Panc1 (cell line): ENCODE data around the gene PRPS1L1. TPM values are rescaled to one million over a fixed set of nuclear protein-coding genes. Genes with fewer than 3 reads are reported as not detected.

Experiments
- ATAC-seq: fragments of 200-7000 bp; cut with Tn5 transposase; 2 replicates; pipeline ENCODE4 v1.9.1; 2020; ENCODE audit warnings: mild to moderate bottlenecking, moderate library complexity
- BruUV-seq: library from RNA; stranded (reverse); fragments of 400-500 nt; replicated peaks from 2 replicates; lab custom pipeline; 2021; lab: Mats Ljungman, UMichigan
- CTCF ChIA-PET: fragments of 300-600 bp; sonication (Branson Sonifier 250); formaldehyde crosslinking; loops from one replicate; lab custom pipeline; 2022; ENCODE audit warnings: antibody characterized with exemption; lab: Charles Lee
- POLR2A ChIA-PET: fragments of 300-600 bp; sonication (Branson Sonifier 250); formaldehyde crosslinking; loops from one replicate; lab custom pipeline; 2022; ENCODE audit warnings: antibody characterized with exemption; lab: Charles Lee
- DNase-seq: peaks from one replicate; pipeline ENCODE4 v3.0.0-alpha.2; 2010; ENCODE audit warnings: low read depth, low spot score
- H3K27ac ChIP-seq: 2 replicates; pipeline ENCODE4 v1.5.1; 2011; ENCODE audit warnings: mild to moderate bottlenecking, low read length, inconsistent platforms
- H3K27me3 ChIP-seq: fragments of 200-500 bp; sonication (Bioruptor generic); 2 replicates; pipeline ENCODE4 v1.6.0; 2014; ENCODE audit warnings: low read length, inconsistent platforms; ENCODE audit not compliant: control insufficient read depth, insufficient read depth
- H3K36me3 ChIP-seq: fragments of 200-500 bp; sonication (Bioruptor generic); 2 replicates; pipeline ENCODE4 v1.5.1; 2014; ENCODE audit warnings: inconsistent platforms, mild to moderate bottlenecking, low read length, moderate library complexity; ENCODE audit not compliant: control insufficient read depth, insufficient read depth
- H3K4me1 ChIP-seq: 2 replicates; pipeline ENCODE4 v1.5.1; 2011; ENCODE audit warnings: inconsistent platforms, mild to moderate bottlenecking, low read length, moderate library complexity; ENCODE audit not compliant: control insufficient read depth, insufficient read depth
- H3K4me3 ChIP-seq, 2 experiments: 2 replicates each; pipeline ENCODE4 v1.5.1; 2011 to 2012; ENCODE audit warnings: low read depth in 2 of 2, low read length in 2 of 2, mild to moderate bottlenecking in 2 of 2, inconsistent platforms in 1 of 2, moderate library complexity in 1 of 2
- H3K9me3 ChIP-seq: fragments of 200-500 bp; sonication (Bioruptor generic); 2 replicates; pipeline ENCODE4 v1.5.1; 2014; ENCODE audit warnings: low read depth, mild to moderate bottlenecking, inconsistent platforms, low read length, moderate library complexity; ENCODE audit not compliant: control insufficient read depth, insufficient read depth
- POLR2AphosphoS5 ChIP-seq: IDR thresholded peaks from 2 replicates; pipeline ENCODE4 v1.6.1; 2012; ENCODE audit warnings: mild to moderate bottlenecking, low read depth, low read length, moderate library complexity
- SIN3A ChIP-seq: IDR thresholded peaks from 2 replicates; pipeline ENCODE4 v1.6.1; 2012; ENCODE audit warnings: low read depth, mild to moderate bottlenecking, low read length, moderate library complexity, borderline replicate concordance; ENCODE audit not compliant: insufficient read depth
- TCF7L2 ChIP-seq: IDR thresholded peaks from 2 replicates; pipeline ENCODE4 v1.6.1; 2011; ENCODE audit warnings: mild to moderate bottlenecking, low read depth, low read length, inconsistent platforms
- in situ Hi-C: cut with HindIII; loops from 2 replicates; pipeline ENCODE4 v1.10.0; 2016; ENCODE audit warnings: low sequenced_read_pairs, low pct_unique_long_range_greater_than_20kb
- intact Hi-C: fragments of 100-400 bp; cut with micrococcal nuclease; formaldehyde crosslinking; loops from one replicate; pipeline ENCODE4 v1.10.0; 2022; ENCODE audit not compliant: unreplicated experiment
- total RNA-seq: library from RNA; stranded (reverse); gene quantifications from one replicate; pipeline ENCODE4 v1.2.1, GENCODE V29; 2021; ENCODE audit not compliant: unreplicated experiment
- TF ChIP-seq, protein P1 (sequence below), 2 experiments: IDR thresholded peaks; 2 replicates each; pipeline ENCODE4 v1.6.1; 2011 to 2012; ENCODE audit warnings: low read depth in 2 of 2, control low read depth in 1 of 2, low read length in 1 of 2, mild to moderate bottlenecking in 1 of 2, moderate library complexity in 1 of 2; ENCODE audit not compliant: insufficient read depth in 1 of 2
- TF ChIP-seq, protein P2 (sequence below): fragments of 450-650 bp; IDR thresholded peaks from 2 replicates; pipeline ENCODE4 v1.5.1; 2017; ENCODE audit warnings: mild to moderate bottlenecking

The PRPS1L1 gene
- total RNA-seq, 1 experiment from 2014 or later: not detected

DNA sequence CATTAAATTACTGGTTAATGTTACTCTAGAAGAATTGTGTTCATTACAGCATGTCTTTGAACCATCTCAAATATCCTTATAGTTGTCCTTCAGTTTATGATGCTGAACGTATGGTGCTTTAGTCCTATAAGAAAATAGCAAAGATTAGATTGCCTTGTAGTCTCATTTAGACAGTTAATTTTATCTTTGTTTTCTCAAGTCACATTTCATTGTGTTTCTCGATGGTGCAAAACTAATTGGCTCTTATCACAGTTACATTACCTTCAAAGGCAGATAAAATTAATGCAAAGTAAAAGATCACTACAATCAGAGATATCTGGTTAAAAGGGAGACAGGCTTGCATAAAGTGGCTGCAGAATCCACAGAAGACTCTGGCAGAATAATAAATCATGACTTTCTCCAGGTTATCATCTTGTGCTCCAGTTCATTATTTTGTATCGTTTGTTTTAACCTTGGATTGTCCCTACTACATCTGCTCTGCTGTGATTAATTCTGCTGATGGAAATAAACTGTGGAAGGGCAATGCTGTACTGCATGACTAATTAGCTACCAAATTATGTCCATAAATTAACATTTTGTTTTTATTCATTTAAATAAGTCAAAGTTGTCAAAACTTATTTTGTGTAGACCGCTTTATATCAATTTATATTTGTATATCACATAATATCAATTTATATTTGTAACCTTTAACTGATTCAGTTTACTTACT lies 24.2 kb downstream of the PRPS1L1 start:
- intact Hi-C loops: no loop called here
- TF ChIP-seq POLR2AphosphoS5: no peak

DNA sequence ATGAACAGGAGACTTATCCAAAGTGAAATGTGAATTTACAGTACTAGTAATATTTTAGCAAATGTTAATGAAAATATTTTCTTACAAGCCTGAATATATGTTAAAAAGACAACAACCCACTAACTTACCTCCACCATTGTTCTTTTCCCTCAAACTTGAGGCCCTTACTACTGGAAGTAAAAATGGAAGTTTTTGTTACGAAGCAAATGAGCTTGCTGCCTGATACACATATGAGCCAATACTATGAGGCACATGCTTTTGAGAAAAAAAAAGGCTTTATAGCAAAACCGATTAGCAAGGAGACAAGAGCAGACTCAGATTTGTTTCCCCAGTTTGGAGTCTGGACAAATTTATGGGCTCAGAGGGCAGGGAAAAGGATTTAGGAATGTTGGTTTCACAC lies 29.0 kb downstream of the PRPS1L1 start:
- no peak overlapping the region for H3K27ac ChIP-seq
- no peak overlapping the region for H3K4me3 ChIP-seq
- peaks cover 6% of the 10 kb centered on the region; the same call in 1 of the 2 replicates for H3K9me3 ChIP-seq
- CTCF ChIA-PET: no interaction called here
- peaks cover 2% of the 10 kb centered on the region; the same call in 1 of the 2 replicates for H3K27me3 ChIP-seq
- H3K4me1 ChIP-seq: no peaks in the 10 kb centered on the region
- ATAC-seq (no peak), DNase-seq (no peak)
- BruUV-seq: no TSS peak
- TF ChIP-seq SIN3A (no peak), TCF7L2 (no peak), POLR2AphosphoS5 (no peak)
- TF ChIP-seq, protein P1, sequence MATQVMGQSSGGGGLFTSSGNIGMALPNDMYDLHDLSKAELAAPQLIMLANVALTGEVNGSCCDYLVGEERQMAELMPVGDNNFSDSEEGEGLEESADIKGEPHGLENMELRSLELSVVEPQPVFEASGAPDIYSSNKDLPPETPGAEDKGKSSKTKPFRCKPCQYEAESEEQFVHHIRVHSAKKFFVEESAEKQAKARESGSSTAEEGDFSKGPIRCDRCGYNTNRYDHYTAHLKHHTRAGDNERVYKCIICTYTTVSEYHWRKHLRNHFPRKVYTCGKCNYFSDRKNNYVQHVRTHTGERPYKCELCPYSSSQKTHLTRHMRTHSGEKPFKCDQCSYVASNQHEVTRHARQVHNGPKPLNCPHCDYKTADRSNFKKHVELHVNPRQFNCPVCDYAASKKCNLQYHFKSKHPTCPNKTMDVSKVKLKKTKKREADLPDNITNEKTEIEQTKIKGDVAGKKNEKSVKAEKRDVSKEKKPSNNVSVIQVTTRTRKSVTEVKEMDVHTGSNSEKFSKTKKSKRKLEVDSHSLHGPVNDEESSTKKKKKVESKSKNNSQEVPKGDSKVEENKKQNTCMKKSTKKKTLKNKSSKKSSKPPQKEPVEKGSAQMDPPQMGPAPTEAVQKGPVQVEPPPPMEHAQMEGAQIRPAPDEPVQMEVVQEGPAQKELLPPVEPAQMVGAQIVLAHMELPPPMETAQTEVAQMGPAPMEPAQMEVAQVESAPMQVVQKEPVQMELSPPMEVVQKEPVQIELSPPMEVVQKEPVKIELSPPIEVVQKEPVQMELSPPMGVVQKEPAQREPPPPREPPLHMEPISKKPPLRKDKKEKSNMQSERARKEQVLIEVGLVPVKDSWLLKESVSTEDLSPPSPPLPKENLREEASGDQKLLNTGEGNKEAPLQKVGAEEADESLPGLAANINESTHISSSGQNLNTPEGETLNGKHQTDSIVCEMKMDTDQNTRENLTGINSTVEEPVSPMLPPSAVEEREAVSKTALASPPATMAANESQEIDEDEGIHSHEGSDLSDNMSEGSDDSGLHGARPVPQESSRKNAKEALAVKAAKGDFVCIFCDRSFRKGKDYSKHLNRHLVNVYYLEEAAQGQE (IDR thresholded peaks at IDR 0.05; ENCODE audit: insufficient read depth in 1 of 2, low read depth in 2 of 2, low read length in 1 of 2): no peak
- TF ChIP-seq, protein P2, sequence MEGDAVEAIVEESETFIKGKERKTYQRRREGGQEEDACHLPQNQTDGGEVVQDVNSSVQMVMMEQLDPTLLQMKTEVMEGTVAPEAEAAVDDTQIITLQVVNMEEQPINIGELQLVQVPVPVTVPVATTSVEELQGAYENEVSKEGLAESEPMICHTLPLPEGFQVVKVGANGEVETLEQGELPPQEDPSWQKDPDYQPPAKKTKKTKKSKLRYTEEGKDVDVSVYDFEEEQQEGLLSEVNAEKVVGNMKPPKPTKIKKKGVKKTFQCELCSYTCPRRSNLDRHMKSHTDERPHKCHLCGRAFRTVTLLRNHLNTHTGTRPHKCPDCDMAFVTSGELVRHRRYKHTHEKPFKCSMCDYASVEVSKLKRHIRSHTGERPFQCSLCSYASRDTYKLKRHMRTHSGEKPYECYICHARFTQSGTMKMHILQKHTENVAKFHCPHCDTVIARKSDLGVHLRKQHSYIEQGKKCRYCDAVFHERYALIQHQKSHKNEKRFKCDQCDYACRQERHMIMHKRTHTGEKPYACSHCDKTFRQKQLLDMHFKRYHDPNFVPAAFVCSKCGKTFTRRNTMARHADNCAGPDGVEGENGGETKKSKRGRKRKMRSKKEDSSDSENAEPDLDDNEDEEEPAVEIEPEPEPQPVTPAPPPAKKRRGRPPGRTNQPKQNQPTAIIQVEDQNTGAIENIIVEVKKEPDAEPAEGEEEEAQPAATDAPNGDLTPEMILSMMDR: no peak
- POLR2A ChIA-PET: no interaction called here
- H3K36me3 ChIP-seq: no peaks in the 10 kb centered on the region
- intact Hi-C loops (no loop called here), in situ Hi-C loops (no loop called here)

More for the DNA sequence above, 24.2 kb downstream of the PRPS1L1 start:
- ChIA-PET POLR2A (no interaction called here), CTCF (no interaction called here)
- in situ Hi-C loops: no loop called here
- Histone ChIP-seq H3K36me3 (no peaks in the 10 kb centered on the region), H3K9me3 (peaks cover 6% of the 10 kb centered on the region; the same call in 1 of the 2 replicates), H3K27ac (no peak overlapping the region), H3K4me3 (no peak overlapping the region), H3K27me3 (no peaks in the 10 kb centered on the region), H3K4me1 (no peaks in the 10 kb centered on the region)
- no TSS peak for BruUV-seq
- no peak for DNase-seq
- no peak for ATAC-seq
